ENCODE measurements around the gene FGFR1OP2. TPM values are rescaled to one million over a fixed set of nuclear protein-coding genes. Genes with fewer than 3 reads are reported as not detected.
"Not testable (repeated sequence)": the region's sequence is repeated elsewhere in the genome, so short reads cannot be mapped to it uniquely, and the experiment has no call there.

The FGFR1OP2 gene
- total RNA-seq, 2 donors from 2014 or later, result 38.0 to 41.0 TPM

DNA sequence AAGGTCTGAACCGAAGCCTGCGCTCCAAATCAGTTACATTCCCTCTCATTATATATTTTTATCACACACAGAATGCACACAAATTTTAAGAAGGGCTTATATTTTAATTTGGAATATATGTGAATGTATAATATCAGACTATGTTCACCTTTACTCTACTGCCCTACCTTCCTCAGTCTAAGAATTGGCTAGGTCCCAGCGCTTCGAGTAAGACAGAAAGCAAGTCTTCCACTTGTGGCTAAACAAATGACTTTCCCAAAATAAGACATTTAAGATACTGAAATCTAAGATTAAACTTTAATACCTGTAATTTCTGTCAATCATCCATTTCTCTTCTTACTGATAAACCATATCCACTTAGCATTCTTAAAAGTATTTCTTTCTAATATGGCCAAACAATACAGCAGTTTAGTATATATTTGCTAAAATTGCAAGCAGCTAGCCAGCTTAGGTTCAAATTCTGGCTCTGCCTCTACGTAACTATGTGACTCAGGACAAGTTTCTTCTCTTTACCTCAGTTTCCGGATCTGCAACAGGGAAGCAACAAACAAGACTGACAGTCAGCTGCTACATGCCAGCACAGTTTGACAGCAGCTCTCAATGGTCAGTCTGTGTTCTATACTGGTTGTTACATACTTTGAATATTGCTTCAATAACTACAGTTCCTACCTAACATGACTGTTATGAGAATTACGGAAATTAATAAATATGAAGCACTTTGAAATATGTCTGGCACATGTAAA, 2.5 kb upstream of the FGFR1OP2 start:
- peak overlapping the region; percentile 97 for H3K27ac Mint-ChIP-seq
- DNase-seq (peak; percentile 32 to 33), ATAC-seq (replicated peaks in 1 of 2) (peak; percentile 9 to 27)
- H3K4me3 Mint-ChIP-seq, result peak overlapping the region; percentile 98 to 99
- peaks cover 67% of the 10 kb centered on the region for H3K4me1 Mint-ChIP-seq (ENCODE audit: low read depth)
- no peaks in the 10 kb centered on the region for H3K9me3 Mint-ChIP-seq
- peaks cover 12 to 25% of the 10 kb centered on the region in 2 donors for H3K36me3 Mint-ChIP-seq (ENCODE audit: insufficient read depth in 2 of 2)
- no peaks in the 10 kb centered on the region for H3K27me3 Mint-ChIP-seq (ENCODE audit: low read depth)

- peak overlapping the region; percentile 98 to 99 for H3K4me3 Mint-ChIP-seq
- H3K9me3 Mint-ChIP-seq, result no peaks in the 10 kb centered on the region
- H3K27me3 Mint-ChIP-seq (ENCODE audit: low read depth), result no peaks in the 10 kb centered on the region
- DNase-seq (no peak), ATAC-seq (replicated peaks in 1 of 2) (no peak)
- H3K27ac Mint-ChIP-seq, result peak overlapping the region; percentile 97
- peaks cover 74% of the 10 kb centered on the region for H3K4me1 Mint-ChIP-seq (ENCODE audit: low read depth)
- peaks cover 12 to 22% of the 10 kb centered on the region in 2 donors for H3K36me3 Mint-ChIP-seq (ENCODE audit: insufficient read depth in 2 of 2)
These were observed 1.5 kb upstream of the FGFR1OP2 start for GRCh38 chr12:26936559-26937442.

DNA sequence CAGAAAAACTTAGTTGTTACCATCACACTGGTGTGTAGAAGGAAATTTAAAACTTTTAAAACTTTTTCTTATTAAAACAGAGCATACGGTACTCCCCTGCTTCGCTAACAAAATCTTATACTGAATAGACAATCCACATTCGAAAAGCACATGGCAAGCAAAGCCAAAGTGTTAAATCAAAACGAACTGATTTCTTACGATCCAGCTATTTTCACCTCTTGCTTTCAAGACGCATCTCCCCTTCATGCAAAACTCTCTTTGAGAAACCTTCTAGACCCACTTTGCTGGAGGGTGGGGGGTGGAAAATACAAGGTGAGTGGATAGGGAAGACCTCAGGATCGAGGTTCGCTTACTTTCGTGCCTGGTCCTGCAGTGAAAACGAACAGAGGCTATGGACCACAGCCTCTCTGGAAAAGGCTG, 817 bp upstream of the FGFR1OP2 start:
- no peak for DNase-seq
- peaks cover 76% of the 10 kb centered on the region for H3K4me1 Mint-ChIP-seq (ENCODE audit: low read depth)
- no peaks in the 10 kb centered on the region for H3K27me3 Mint-ChIP-seq (ENCODE audit: low read depth)

GRCh38 chr12:26938701-26939062, 412 bp downstream of the FGFR1OP2 start:
- Mint-ChIP-seq H3K9me3 (no peaks in the 10 kb centered on the region), H3K4me1 (ENCODE audit: low read depth) (peaks cover 76% of the 10 kb centered on the region), H3K27ac (peak overlapping the region; percentile 98), H3K36me3 (ENCODE audit: insufficient read depth in 2 of 2) (peaks cover 9 to 10% of the 10 kb centered on the region in 2 donors), H3K4me3 (peak overlapping the region; percentile 98 to 99), H3K27me3 (ENCODE audit: low read depth) (no peaks in the 10 kb centered on the region)
- DNase-seq (no peak), ATAC-seq (replicated peaks in 1 of 2) (peak; percentile 25)

More for the DNA sequence above, 817 bp upstream of the FGFR1OP2 start:
- ATAC-seq (replicated peaks in 1 of 2), result no peak
- H3K4me3 Mint-ChIP-seq, result peak overlapping the region; percentile 98 to 99
- no peaks in the 10 kb centered on the region for H3K9me3 Mint-ChIP-seq
- H3K36me3 Mint-ChIP-seq (ENCODE audit: insufficient read depth in 2 of 2), result peaks cover 12 to 21% of the 10 kb centered on the region in 2 donors
- peak overlapping the region; percentile 97 for H3K27ac Mint-ChIP-seq

DNA sequence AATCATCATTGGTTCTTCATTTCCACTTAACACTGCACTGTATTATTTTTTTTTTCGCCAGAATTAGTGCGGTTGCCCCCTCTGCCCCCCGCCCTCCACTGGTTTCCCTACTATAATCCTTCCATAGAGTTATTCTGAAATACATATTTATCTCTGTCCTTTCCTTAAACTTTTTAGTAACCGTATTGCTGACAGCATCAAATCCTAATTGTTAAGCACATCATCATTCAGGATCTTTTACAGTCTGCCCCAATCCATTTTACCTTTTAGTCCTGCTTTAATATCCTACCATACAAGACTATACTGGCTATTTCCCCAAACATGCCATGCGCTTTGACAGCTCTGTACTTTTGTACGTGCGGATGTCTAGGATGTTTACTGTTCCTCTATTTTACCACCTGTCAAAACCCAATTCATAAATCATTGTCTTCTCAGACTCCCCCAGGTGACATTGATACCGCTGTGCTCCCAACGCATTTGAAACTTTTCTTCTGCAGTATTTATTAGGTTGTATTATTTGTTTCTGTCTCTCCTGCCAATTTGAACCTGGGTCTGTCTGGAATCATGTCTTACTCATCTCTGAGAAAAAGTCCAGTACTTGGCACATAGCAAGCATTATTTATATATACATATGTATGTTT, 1.0 kb downstream of the FGFR1OP2 start:
- Mint-ChIP-seq H3K36me3 (ENCODE audit: insufficient read depth in 2 of 2) (peaks cover 9% of the 10 kb centered on the region in 2 donors), H3K27ac (peak overlapping the region; percentile 98), H3K27me3 (ENCODE audit: low read depth) (no peaks in the 10 kb centered on the region)

DNA sequence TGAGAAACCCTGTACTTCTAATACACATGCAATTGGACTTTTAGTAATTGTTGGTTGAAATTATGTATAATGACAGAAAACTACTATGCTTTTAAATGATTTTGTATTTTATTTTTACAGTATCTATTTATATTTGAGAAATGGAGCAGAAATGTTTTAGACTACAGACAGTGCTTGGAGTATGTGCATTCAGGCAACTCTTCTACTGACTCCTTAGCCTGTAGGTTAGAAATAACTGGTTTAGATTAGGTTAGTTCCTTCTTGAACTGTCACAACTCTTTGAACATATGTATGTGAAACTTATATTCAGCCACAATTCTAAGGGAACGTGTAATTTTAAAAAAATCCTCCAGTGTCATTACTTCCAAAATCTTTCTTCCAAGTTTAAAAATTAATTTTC, 1.7 kb downstream of the FGFR1OP2 start:
- H3K4me1 Mint-ChIP-seq (ENCODE audit: low read depth), result peaks cover 71% of the 10 kb centered on the region
- H3K4me3 Mint-ChIP-seq, result peak overlapping the region; percentile 98 to 99

More for the DNA sequence above, 1.0 kb downstream of the FGFR1OP2 start:
- no peak for ATAC-seq (replicated peaks in 1 of 2)
- Mint-ChIP-seq H3K4me1 (ENCODE audit: low read depth) (peaks cover 75% of the 10 kb centered on the region), H3K9me3 (no peaks in the 10 kb centered on the region), H3K4me3 (peak overlapping the region; percentile 98 to 99)
- DNase-seq, result no peak

DNA sequence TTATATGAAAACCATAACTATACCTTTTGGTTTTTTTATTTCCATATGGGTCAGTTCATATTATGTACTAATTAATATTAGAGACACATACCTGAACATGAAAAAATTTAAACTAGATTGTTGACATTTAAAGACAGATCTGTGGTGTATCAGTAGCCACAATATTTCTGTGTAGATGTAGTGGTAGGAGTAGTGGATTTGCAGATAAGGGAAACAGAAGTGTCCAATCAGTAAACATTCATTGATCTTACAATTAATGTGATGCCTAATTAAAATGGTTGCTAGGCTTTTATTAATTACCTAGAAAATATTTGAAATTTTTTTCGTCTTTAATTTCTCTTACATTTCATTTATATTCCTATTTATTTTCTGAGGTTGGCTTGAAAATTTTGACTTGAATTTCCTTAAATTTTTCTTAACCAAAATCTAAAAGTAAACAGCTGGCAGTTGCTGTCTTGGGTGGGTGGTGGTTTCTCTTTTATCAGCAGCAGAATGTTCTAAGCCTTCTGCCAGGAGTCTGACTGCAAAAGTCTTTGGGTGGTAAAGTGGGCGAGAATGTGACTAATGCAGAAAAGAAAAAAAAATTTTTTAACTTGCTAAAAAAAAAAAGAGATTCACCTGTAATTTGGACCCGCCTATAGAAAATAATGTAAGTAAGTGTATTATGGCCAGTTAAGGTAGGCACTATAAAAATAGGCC, 2.4 kb downstream of the FGFR1OP2 start:
- peak overlapping the region; percentile 98 for H3K27ac Mint-ChIP-seq
- H3K36me3 Mint-ChIP-seq (ENCODE audit: insufficient read depth in 2 of 2), result peaks cover 8 to 16% of the 10 kb centered on the region in 2 donors
- peak overlapping the region; percentile 98 to 99 for H3K4me3 Mint-ChIP-seq
- H3K9me3 Mint-ChIP-seq, result no peaks in the 10 kb centered on the region
- peaks cover 70% of the 10 kb centered on the region for H3K4me1 Mint-ChIP-seq (ENCODE audit: low read depth)
- no peaks in the 10 kb centered on the region for H3K27me3 Mint-ChIP-seq (ENCODE audit: low read depth)
- ATAC-seq (replicated peaks in 1 of 2) (no peak), DNase-seq (peak; percentile 24 to 51)

More for the DNA sequence above, 1.7 kb downstream of the FGFR1OP2 start:
- no peak for ATAC-seq (replicated peaks in 1 of 2)
- DNase-seq, result no peak
- Mint-ChIP-seq H3K36me3 (ENCODE audit: insufficient read depth in 2 of 2) (peaks cover 8 to 11% of the 10 kb centered on the region in 2 donors), H3K27me3 (ENCODE audit: low read depth) (no peaks in the 10 kb centered on the region), H3K9me3 (no peaks in the 10 kb centered on the region), H3K27ac (peak overlapping the region; percentile 98)

GRCh38 chr12:26941215-26941594, 2.9 kb downstream of the FGFR1OP2 start:
- Mint-ChIP-seq H3K27me3 (ENCODE audit: low read depth) (no peaks in the 10 kb centered on the region), H3K27ac (peak overlapping the region; percentile 98), H3K36me3 (ENCODE audit: insufficient read depth in 2 of 2) (peaks cover 8 to 16% of the 10 kb centered on the region in 2 donors), H3K4me1 (ENCODE audit: low read depth) (peaks cover 70% of the 10 kb centered on the region), H3K4me3 (peak overlapping the region; percentile 98 to 99), H3K9me3 (no peaks in the 10 kb centered on the region)
- DNase-seq, result no peak
- no peak for ATAC-seq (replicated peaks in 1 of 2)

DNA sequence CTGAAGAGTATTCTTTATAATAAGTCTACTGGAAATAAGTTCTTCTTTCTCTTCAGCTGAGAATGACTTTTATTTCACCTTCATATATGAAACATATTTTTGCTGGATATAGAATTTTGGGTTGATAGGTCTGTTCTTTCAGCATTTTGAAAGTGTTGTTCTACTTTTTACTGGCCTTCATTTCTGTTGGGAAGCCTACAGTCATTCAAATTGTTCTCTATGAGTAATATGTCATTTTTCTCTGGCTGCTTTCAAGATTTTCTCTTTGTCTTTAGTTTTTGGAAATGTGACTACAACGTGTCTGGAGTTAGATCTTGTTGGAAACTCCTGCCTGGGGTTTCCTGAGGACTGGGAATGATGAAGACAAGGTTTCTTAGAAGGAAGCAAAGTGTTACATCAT, 10.0 kb downstream of the FGFR1OP2 start:
- ATAC-seq (replicated peaks in 1 of 2), result no peak
- H3K27me3 Mint-ChIP-seq (ENCODE audit: low read depth), result no peaks in the 10 kb centered on the region
- H3K4me3 Mint-ChIP-seq, result no peak overlapping the region
- no peak for DNase-seq
- peaks cover 3 to 4% of the 10 kb centered on the region in 2 donors for H3K9me3 Mint-ChIP-seq
- H3K4me1 Mint-ChIP-seq (ENCODE audit: low read depth), result peaks cover 69% of the 10 kb centered on the region
- H3K36me3 Mint-ChIP-seq (ENCODE audit: insufficient read depth in 2 of 2), result peaks cover 9 to 37% of the 10 kb centered on the region in 2 donors
- peak overlapping the region; percentile 22 for H3K27ac Mint-ChIP-seq

DNA sequence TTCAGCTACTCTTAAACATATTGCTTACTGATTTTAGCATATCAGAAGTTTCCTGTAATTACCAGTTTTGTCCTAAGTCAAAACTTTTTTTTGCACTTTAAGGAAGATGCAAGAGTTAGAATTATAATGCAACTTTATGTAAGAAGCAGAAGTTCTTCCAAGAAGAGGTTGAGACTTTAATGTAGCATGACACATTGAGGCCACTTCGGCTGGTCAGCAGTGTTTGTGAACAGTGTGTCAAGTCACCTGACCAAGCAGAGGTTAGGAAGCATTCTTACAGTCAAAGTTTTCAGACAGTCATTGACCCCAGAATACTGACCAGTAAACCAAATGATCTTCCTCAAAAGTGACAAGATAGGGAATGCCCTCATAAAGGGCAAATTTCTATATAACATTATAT, 15.2 kb downstream of the FGFR1OP2 start:
- H3K4me3 Mint-ChIP-seq, result peak overlapping the region in 1 of 2 donors; percentile 47
- DNase-seq, result no peak
- no peaks in the 10 kb centered on the region for H3K27me3 Mint-ChIP-seq (ENCODE audit: low read depth)
- peaks cover 40% of the 10 kb centered on the region for H3K4me1 Mint-ChIP-seq (ENCODE audit: low read depth)
- peak in 1 of 2 donors; percentile 77 for ATAC-seq (replicated peaks in 1 of 2)
- H3K36me3 Mint-ChIP-seq (ENCODE audit: insufficient read depth in 2 of 2), result peaks cover 8 to 17% of the 10 kb centered on the region in 2 donors
- peaks cover under 1% of the 10 kb centered on the region in 2 donors for H3K9me3 Mint-ChIP-seq
- no peak overlapping the region for H3K27ac Mint-ChIP-seq

DNA sequence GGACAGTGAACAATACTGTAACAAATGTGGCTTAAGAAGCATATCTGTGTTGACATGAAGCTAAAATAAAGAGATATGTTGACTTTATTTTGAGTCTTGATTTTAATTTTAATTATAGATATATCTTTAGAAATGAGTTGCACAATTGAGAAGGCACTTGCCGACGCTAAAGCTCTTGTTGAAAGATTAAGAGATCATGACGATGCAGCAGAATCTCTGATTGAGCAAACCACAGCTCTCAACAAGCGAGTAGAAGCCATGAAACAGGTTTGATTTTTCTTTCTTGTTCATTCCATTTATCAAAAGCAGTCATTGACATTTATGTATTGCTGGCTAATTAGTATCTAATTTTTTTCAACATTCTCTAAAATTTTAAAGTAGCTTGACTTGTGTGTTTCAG, 15.8 kb downstream of the FGFR1OP2 start:
- H3K27me3 Mint-ChIP-seq (ENCODE audit: low read depth), result no peaks in the 10 kb centered on the region
- DNase-seq (no peak), ATAC-seq (replicated peaks in 1 of 2) (no peak)
- H3K27ac Mint-ChIP-seq, result no peak overlapping the region
- H3K9me3 Mint-ChIP-seq, result no peaks in the 10 kb centered on the region
- H3K4me3 Mint-ChIP-seq, result no peak overlapping the region
- peaks cover 38% of the 10 kb centered on the region for H3K4me1 Mint-ChIP-seq (ENCODE audit: low read depth)
- peaks cover 7 to 14% of the 10 kb centered on the region in 2 donors for H3K36me3 Mint-ChIP-seq (ENCODE audit: insufficient read depth in 2 of 2)

- H3K36me3 Mint-ChIP-seq (ENCODE audit: insufficient read depth in 2 of 2); H3K27ac Mint-ChIP-seq: not testable (repeated sequence)
These were observed 23.1 kb downstream of the FGFR1OP2 start for GRCh38 chr12:26961391-26961790.

More at GRCh38 chr12:26961391-26961790, 23.1 kb downstream of the FGFR1OP2 start:
- not testable (repeated sequence) for DNase-seq; H3K9me3 Mint-ChIP-seq; ATAC-seq (replicated peaks in 1 of 2); H3K4me1 Mint-ChIP-seq (ENCODE audit: low read depth); H3K27me3 Mint-ChIP-seq (ENCODE audit: low read depth); H3K4me3 Mint-ChIP-seq
